ENCODE results near the gene ITPA.

GRCh38 chr20:3183896-3184612, 25.2 kb upstream of the ITPA start:
- TF ChIP-seq CTCF (IDR thresholded peaks at IDR 0.05) (no peak), POLR2A (IDR thresholded peaks at IDR 0.05) (no peak)
